Measurements from ENCODE around the gene ZNF559. TPM values are rescaled to one million over a fixed set of nuclear protein-coding genes. Genes with fewer than 3 reads are reported as not detected.
"Not testable (repeated sequence)": the region's sequence is repeated elsewhere in the genome, so short reads cannot be mapped to it uniquely, and the experiment has no call there.

ZNF559 gene
- 10.9 TPM for polyA plus RNA-seq (2013, experiment 1 of 2; ENCODE audit: insufficient read length)
- polyA plus RNA-seq (2013, experiment 2 of 2; ENCODE audit: insufficient read length), result 10.9 TPM

- peak; percentile 95 for DNase-seq
Measured at GRCh38 chr19:9323919-9324583, at the start of gene ZNF559. ZNF559 (plus strand) TSS chr19:9324179; CDS start chr19:9338550, 14,371 bp downstream.

GRCh38 chr19:9283485-9283884 is 40.5 kb upstream of the ZNF559 start:
- DNase-seq, result not testable (repeated sequence)

DNA sequence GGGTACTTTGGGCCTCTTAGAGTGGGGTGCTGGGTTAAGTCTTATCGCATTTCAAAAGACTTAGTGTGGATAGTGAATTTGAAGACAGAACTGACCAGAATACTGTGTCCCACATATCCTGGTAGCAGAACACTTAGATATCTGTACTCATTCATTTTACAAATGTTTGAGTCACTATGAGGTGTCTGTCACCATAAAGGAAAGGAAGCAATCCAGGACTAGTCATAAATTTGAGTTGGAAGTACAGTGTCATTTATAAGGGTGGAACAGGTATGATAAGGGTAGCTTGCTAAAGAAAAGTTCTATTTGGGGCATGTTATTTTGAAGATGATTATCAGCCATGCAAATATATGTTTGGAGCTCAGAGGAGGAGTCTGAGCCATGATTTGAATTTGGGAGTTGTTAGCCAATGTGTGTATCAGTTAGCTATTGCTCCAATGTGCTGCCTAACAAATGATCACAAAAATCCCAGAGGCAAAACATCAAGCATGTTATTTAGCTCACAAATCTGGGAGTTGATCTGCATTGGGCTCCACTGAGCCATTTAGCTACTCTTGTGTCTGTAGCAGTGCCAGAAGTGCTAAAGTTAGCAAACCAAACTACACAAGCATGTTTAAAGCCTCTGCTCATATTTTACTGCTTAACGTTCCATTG is 34.6 kb upstream of the ZNF559 start:
- no peak for DNase-seq

GRCh38 chr19:9295411-9295849 is 28.5 kb upstream of the ZNF559 start:
- peak; percentile 30 for DNase-seq

DNA sequence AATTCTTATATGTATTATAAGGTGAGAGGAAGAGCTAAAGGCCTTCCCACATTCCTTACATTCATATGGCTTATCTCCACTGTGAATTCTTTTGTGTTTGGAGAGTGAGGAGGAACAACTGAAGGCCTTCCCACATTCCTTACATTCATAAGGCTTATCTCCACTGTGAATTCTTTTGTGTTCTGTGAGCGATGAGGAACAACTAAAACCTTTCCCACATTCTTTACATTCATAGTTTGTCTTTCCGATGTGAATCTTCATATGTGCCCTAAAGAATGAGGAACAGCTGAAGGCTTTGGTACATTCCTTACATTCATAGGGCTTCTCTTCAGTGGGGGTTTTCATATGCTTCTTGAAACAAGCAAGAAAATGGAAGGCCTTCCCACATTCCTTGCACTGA is 27.6 kb upstream of the ZNF559 start:
- DNase-seq, result peak; percentile 32

DNA sequence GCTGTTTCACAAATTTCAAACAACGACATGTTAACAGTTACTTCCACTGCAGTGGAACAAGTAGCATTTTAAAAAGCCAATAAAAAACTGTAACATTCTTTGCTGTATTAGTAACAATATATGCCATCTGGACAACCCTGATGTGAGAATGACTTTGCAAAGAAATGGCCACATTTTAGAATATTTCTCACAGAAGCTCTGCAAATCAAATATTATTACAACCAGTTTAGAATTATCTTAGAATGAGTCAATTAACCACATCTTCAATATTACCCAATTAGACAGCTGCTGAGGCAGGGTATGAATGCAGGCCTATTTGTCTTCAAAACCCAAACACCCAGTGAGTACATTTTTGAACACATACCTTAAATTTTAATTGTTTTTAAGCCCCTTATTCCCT is 17.5 kb upstream of the ZNF559 start:
- DNase-seq, result peak; percentile 93

GRCh38 chr19:9308091-9308770 is 15.7 kb upstream of the ZNF559 start:
- no peak for DNase-seq

DNA sequence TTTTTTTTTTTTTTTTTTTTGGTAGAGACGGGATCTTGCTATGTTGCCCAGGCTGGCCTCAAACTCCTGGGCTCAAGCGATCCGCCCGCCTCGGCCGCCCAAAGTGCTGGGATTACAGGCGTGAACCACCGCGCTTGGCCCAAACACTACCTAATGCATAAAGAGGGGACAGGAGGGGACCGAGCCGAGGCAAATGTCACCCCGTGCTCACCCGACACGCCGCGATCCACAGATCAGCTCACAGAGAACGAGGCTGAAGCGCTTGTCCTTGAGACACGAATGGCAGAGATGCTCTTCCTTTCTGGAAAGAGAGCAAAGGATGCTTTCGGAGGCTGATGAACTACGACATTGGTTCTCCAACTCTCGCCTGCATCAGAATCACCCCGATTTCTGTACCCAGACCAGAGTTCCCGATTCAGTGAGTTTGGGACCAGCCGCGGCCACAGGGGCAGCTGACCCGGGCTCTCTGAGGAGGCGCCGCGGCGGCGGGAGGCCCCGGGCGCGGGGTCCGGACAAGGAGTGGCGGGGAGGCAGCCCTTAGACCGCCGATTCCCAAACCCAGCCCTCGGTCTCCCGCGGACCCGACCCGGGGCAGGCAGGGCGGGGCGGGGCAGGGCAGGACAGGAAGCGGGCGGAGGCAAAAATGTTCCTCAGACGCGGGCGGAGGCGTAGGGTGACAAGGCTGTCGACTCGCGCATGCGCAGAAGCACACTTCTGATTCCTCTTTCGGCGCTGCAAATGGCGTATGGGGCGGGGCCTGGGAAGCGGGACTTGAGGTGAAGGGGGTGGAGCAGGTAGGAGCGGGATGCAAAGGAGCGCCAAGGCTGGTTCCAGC is 14.6 kb upstream of the ZNF559 start, which contains the start of gene ZNF699:
Gene ZNF699 (minus strand): TSS at position 700 of the 835 bp plus-strand sequence. CDS start 4,719 bp downstream, outside the sequence.
- DNase-seq, result peak; percentile 98

DNA sequence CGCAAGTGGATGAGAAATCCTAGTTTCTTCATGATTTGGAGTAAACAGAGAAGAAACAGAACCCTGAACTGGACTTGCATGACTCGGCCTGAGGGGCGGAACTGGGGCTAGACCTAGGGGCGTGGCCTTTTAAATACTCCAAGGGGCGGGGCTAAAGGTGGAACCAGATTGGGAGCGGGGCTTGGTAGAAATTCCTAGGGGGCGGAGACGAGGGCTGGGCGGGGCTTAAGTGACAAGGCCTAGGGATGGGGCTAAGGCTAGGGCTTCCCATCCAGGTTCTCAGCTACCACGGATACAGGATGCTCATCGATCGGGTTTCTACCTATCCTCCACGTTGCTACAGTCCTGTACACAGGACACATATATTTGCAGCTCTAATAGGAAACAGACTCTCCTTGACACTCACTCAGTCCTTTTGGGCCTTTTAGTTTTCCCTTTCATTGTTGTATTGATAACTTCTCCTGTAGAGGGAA is 14.0 kb upstream of the ZNF559 start:
- peak; percentile 91 for DNase-seq

DNA sequence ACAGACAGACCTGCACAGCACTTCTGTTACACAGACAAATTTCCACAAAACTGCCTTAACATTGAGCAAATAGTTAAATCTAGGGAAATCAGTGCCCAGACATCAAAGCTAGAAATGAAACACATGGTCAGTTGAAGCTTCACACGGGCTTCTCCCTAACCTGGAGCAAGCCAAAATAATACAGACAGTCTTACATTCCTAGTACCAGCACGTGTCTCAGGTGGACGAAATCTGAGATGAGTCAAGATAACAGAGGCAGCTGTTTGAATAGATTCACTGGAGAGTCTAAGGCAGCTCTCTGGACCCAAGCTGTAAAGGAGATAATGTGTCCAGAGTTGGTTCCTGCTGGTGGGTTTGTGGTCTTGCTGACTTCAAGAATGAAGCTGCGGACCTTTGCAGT is 10.2 kb upstream of the ZNF559 start:
- no peak for DNase-seq

DNA sequence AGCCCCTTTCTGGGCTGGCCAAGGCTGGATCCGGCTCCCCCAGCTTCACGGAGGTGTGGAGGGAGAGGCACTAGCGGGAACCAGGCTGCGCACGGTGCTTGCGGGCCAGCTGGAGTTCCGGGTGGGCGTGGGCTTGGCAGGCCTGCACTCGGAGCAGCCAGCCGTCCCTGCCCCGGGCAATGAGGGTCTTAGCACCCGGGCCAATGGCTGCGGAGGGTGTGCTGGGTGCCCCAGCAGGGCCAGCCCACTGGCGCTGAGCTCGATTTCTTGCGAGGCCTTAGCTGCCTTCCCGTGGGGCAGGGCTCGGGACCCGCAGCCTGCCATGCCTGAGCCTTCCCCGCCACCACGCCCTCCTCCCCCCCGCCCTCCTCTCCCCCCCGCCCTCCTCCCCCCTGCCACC is 2.6 kb upstream of the ZNF559 start:
- no peak for DNase-seq

- not testable (repeated sequence) for DNase-seq
Measured at GRCh38 chr19:9321756-9322155, 2.2 kb upstream of the ZNF559 start.

DNA sequence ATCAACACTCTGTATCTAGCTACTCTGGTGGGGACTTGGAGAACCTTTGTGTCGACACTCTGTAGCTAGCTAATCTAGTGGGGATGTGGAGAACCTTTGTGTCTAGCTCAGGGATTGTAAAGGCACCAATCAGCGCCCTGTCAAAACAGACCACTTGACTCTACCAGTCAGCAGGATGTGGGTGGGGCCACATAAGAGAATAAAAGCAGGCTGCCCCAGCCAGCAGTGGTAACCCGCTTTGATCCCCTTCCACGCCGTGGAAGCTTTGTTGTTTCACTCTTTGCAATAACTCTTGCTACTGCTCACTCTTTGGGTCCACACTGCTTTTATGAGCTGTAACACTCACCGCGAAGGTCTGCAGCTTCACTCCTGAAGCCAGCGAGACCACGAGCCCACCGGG is 1.8 kb upstream of the ZNF559 start:
- not testable (repeated sequence) for DNase-seq

- peak; percentile 85 for DNase-seq
Measured at GRCh38 chr19:9323557-9323918, 441 bp upstream of the ZNF559 start.

GRCh38 chr19:9324584-9324962 is 594 bp downstream of the ZNF559 start:
- no peak for DNase-seq

DNA sequence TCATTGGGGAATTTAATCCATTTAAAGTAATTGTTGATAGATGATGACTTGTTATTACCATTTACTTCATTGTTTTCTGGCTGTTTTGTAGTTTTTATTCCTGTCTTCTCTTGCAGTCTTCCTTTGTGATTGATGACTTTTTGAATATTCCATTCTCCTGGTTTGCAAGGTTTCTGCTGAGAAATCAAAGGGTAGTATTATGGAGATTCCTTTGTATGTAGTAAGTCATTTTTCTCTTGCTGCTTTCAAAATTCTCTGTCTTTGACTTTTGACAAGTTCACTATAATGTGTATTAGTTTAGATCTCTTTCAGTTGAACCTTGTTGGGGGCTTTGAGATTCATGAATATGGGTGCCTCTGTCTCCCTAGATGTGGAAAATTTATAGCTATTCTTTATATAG is 6.0 kb downstream of the ZNF559 start:
- no peak for DNase-seq

DNA sequence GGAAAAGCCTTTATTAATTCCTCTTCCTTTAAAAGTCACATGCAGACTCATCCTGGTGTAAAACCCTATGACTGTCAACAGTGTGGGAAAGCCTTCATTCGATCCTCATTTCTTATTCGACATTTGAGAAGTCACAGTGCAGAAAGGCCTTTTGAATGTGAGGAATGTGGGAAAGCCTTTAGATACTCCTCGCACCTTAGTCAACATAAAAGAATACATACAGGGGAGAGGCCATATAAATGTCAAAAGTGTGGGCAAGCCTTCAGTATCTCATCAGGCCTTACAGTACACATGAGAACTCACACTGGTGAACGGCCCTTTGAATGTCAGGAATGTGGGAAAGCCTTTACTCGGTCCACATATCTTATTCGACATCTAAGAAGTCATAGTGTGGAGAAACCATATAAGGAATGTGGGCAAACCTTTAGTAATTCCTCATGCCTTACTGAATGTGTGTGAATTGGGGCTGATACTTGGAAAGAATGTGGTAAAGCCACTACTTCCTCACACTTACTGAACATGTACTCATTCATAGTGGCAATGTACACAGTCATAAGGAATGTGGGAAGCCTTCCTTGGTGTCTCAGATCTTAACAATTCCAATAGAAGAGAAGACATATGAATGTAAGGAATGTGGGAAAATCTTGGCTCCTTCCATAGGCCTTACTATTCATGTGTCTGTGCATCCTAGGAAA is 18.8 kb downstream of the ZNF559 start:
- no peak for DNase-seq

- DNase-seq, result no peak
Measured at GRCh38 chr19:9345005-9345404, 21.0 kb downstream of the ZNF559 start.

DNA sequence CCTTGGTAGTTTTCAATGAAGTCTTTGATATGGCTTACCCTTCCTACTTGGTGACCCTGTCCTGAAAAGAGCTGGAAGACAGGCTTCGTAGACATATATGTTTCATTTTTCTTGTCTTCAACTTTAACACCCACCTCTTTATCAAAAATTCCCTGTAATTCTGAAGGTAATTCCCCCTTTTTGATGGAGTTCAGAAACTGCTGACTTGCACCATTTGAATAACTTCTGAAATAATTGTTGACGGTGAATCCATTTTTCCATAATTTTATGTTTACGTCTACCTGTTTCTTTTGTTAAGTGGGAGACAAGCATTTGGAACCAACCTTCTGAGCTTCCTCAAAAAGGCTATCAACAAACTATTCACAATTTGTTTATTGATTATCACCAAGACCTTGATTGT is 24.3 kb downstream of the ZNF559 start:
- no peak for DNase-seq

DNA sequence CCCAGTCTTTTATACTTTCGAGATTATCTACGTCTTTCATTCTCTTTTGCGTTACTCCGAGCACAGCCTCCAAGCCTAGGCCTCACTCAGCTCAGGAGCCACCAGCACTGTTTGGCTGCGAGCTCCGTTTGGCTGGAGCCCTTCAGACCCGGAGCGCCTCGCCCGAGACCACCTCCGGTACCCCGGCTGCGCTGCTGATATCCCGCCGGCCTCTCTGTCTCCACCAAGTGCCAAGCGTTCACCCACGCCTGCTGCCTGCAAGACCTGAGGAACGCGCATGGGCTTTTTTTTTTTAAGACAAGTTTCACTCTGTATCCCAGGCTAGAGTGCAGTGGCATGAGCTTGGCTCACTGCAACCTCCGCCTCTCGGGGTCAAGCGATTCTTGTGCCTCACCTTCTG is 24.7 kb downstream of the ZNF559 start:
- no peak for DNase-seq

- no peak for DNase-seq
Measured at GRCh38 chr19:9352505-9352904, 28.5 kb downstream of the ZNF559 start.

DNA sequence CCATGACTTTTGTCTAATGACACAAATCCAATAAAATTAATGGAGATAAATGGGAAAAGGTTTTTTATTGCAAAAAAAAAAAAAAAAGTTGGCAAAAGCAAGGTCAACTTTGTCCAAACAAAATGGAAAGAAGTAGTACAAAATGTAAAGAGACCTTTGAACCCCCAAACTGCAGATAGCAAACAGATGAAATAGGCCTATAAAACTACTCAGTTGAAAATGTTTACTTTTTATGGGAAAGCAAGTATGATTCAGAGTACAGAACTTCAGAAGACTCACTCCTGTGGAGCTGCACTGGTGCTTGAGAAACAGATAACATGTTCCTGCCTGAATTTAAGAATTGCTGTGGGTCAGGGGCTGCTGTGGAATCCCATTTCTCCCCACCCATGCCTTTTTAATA is 29.0 kb downstream of the ZNF559 start:
- DNase-seq, result no peak
